GM21717 (cell line): ENCODE data around the gene SFTPA1.
"Not testable (repeated sequence)": the region's sequence is repeated elsewhere in the genome, so short reads cannot be mapped to it uniquely, and the experiment has no call there.

Experiments used
- ATAC-seq: cut with Tn5 transposase; IDR thresholded peaks from one replicate; pipeline ENCODE4 v1.9.1; 2021; ENCODE audit warnings: mild to moderate bottlenecking, moderate library complexity; ENCODE audit not compliant: unreplicated experiment

Gene SFTPA1

DNA sequence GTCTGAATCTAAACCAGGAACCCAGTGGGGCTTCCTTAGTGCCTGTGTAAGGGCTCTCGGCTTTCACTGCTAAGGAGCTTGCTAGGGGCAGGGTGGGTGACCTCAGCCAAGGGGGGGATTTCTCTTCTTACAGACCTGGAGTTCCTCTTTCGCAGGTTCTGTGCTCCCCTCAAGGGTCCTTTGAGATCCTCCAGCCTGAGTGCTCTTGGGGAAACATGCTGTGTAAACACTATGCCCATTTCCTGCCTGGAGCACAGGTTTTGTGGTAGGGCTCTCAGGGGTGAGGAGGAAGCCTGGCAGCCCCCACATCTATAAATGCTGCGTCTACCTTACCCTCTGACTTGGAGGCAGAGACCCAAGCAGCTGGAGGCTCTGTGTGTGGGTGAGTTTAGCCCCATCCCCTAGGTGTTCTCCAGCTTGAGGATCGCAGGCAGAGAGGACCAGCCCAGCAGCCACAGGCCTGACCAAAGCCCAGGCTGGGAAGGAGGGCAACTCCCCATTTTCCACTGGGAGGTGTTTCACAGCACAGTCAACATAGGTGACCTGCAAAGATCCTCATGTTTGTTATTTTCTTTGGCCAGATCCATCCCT, at the start of gene SFTPA1:
Gene SFTPA1 (plus strand): TSS at position 339 of the 591 bp plus-strand sequence. CDS start 887 bp downstream, outside the sequence.
- no peak for ATAC-seq

DNA sequence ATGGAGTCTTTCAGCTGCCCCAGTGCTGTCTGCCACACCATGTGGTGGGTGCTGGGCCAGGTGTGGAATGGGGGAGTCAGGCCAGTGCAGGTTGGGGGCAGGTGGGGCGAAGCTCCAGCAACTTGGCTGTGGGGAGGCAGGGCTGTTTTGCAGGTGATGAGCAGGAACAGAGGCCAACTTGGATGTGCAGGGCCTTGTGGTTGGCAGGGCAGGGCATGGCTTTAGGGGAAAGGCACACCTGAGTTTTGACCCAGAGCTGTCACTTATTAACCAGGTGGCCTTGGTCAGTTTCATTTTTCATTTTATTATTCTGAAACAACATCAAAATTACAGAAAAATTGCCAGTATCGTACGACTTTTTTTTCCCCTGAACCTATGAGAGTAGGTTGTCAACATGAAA, 49.5 kb upstream of the SFTPA1 start:
- no peak for ATAC-seq

DNA sequence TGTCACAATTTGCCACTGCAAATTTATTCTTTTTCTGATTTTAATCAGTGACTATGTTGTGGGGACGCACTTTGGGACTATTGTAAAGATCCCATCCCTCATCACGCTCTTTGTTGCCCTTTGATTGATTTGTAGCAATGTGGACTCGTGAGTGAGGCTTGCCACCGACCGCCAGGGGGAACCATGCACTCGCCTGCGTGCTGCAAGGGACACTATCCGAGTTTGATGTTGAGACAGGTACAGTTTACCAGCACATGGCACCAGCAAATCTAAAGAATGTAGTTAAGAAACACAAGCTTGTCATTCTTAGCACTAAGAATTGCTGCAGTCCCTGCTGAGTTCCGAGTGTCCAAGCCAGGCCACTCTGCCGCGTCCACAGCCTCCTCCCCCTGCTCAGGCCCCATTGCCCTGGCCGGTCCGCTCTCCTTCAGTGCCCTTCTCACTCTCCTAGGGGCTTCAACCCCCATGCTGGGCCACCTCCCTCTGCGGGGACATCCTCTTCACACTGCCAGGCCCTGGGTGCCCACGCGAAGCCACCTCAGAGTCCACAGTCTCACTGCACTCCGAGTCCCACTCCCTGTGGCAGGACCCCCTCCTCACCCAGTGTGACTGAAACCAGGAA, 48.5 kb upstream of the SFTPA1 start:
- ATAC-seq = peak; percentile 73

DNA sequence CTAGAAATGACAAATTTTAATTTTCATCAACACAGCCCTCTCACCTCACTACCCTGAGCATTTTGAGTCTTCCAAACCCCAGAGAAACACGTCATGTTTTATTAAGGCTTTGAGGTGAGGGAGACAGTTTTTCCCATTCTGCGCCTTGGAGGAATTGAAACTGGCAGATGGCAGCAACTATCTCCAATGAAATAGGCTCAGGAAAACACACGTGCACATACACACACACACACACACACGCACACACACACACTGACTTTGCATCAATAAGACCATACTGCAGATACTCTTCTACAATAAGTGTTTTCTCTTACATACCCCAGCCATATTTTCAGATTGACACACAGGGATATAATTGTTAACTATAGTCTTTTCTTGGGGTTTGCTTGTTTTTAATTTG, 47.3 kb upstream of the SFTPA1 start:
- ATAC-seq = no peak

DNA sequence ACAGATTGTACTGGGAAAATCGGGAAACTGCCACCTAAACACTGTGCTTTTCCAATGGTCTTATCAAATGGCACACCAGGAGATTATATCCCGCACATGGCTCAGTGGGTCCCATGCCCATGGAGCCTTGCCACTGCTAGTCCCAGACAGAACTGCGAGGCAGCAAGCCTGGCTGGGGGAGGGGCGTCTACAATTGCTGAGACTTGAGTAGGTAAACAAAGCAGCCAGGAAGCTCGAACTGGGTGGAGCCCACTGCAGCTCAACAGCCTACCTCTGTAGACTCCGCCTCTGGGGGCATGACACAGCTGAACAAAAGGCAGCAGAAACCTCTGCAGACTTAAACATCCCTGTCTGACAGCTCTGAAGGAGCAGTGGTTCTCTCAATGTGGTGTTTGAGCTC, 40.1 kb upstream of the SFTPA1 start:
- not testable (repeated sequence) for ATAC-seq

DNA sequence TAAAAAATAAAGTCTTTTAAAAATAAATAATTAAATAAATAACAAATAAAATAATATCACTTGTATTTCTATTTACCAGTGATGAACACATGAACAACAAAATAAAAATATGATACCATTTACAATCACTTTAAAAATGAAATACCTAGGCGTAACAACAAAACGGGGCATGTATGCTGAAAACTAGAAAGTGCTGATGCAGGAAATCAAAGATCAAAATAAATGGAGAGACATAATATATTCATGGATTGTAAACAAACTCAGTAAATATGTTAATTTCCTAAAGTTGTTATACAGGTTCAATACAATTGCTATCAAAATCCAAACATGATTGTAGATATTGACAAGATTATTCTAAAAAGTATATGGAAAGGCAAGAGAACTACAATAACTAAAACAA, 31.4 kb upstream of the SFTPA1 start:
- no peak for ATAC-seq

DNA sequence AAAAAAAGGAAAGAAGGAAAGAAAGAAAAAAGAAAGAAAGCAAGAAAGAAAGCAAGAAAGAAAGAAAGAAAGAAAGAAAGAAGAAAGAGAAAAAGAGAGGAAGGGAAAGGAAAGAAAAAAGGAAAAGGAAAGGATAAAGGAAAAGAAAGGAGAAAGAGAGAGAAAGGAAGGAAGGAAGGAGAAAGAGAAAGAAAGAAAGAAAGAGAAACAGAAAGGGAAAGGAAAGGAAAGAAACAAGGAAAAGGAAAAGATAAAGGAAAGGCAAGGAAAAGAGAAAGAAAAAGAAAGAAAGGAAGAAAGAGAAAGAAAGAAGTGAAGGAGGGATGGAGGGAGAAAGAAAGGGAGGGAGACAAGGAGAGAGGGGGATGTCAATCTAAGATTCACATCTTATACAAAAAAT, 29.7 kb upstream of the SFTPA1 start:
- no peak for ATAC-seq

DNA sequence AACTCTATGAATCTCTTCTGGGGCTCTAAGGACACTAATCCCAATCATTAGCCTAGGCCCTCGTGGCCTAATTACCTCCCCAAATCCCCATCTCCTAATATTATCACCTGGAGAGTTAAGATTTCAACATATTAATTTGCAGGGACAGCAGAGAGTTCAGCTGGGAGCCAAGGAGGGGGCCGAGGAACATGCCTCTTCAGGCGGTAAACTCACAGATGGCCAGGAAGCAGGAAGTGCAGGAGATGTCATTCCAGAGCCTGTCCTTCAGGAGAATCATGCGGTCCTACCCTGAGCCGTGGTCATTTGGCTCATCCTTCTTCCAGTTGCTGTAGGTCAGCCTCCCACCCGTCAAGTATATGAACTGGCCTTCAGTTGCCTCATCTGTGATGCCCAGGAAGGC, 28.6 kb upstream of the SFTPA1 start:
- no peak for ATAC-seq

DNA sequence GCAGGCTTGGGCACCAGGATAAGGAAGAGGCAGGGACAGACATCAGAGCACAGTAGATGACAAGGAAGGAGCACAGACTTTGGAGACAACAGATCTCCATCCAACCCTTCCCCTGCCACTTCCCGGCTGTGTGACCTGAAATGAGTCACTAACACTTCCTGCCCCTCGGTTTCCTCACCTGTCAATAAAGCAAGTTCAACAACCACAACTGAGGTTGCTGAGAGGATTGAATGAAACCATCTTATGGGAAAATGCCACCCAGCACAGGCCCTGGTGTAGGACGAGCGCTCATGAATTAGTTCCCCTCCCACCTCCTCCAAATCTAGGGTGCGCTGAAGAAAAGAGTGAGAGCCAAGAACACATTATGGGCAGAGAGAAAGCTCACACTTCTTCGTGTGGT, 27.8 kb upstream of the SFTPA1 start:
- ATAC-seq = not testable (repeated sequence)

DNA sequence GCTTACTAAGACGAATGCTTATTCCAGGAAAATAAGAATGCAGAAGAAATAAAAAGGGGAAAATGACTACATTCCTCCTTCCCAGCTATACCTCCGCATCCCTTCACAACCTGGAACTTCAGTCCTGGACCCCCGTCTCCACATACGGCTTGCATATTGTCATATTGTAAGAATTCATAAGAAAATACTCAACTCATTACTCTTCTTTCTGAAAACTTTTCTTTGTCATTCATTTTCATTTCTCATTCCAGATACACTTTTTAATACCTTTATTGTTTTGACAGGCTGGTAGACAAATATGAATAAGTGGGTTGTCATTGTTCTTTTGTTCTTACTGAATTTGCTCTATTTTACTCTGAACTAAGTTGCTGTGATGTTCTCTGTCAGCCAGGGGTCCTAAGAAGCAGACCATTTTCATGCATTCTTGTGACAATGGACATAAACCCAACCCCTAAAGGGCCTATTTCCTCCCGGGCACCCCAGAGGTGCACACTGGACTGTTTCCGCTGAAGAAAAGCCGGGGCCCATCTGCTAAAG, 27.2 kb upstream of the SFTPA1 start:
- ATAC-seq = no peak

DNA sequence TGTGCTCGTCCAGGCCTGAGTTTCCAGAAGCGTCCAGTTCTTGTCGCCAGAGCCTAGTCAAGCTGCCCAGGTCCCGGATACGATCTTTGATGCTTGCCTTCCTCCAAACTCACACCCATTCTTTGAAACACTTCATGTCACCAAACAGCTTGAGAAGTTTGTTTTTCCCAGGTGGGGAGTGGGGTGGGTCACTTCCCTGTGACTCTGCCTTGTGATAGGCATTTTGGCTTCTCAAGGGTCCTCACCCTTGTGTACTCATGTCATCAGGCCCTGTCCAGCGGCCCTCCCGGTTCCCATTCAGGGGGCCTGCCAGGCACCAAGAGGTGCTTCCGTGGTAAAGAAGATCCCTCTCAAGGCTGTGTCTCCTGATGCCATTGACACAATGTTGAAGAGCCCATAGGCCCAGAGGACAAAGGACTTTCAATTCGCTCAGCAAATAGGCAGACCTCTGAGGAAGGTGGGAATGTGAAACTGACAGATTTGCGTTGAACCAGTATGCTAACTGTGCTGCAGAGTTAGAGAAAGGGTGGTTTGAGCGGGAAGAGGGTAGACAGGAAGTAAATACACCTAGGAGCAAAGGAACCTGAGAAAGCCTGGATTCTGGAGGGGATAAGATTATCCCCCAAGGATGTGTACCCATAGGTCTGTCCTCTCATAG, 24.7 kb upstream of the SFTPA1 start:
- ATAC-seq = no peak

DNA sequence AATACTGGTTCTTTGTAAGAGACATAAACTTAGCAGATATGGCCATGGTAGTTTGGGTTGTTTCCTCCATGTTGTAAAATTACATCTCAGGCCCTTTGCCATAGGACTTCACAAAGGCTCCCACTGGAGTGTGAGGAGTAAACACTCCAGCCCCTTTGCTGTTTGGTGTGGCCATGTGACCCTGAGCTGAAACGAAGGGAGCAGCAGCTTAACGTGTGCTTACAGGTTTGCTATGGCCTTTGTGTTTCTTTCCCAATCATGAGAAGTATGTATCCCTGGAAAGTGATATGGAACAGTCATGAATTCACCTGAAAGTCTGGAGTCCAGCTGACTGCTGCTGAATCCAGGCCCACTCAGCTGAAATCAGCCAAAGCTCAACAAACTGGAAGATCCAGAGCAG, 23.8 kb upstream of the SFTPA1 start:
- ATAC-seq = no peak

DNA sequence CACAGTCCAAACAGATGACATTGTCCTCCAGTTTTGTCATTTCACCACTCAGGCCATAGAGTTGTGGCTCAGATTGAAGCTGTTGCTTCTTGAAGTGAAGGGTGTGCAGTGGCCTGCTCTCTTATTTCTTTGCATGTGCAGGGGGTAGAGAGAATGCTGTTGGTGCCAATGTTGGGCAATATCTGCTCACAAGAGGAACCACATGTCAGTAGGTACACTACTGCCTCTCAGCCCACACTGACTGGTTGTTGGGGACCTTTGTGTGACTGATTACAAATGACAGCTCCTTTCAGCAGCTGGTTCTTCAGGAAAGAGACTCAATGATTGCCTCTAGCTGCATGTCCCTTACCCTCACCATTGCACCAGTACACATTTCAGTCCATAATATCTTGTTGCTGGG, 21.9 kb upstream of the SFTPA1 start:
- no peak for ATAC-seq

DNA sequence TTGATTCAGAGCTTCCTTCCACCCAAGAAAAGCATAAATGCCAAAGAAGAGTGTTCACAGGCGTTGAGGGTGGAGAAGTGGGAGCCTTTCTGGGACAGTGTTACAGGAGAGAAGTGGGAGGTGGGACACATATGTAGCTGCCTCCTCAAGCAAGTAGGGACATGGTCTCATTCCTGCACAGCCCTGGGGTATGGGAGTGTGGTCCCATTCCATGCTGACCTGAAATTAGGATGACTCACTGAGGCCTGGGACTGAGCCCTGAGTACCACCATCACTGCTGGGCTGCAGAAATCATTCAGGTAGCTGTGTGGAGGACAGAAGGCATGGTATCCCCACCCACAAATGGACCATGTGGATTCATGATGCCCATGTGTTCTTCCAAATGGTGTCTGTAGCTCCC, 17.4 kb upstream of the SFTPA1 start:
- no peak for ATAC-seq

DNA sequence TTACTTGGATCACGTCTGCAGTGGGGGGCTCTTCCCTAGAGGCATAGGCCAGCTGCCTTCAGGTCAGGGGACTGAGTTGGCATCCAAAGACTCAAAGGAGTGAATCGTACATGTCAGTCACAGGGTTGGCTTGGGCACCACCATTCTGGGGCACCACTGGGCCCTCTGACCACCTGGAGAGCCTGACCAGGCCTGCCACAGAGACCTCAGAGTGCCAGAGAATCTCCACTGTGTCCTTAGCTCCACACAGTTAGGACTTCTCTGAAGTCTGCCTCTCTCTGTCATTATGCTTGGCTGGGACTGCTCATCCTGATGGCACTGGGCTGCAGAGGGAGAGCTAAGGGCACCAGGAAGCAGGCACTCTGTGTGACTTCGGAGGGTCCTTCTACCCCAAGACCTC, 16.2 kb upstream of the SFTPA1 start:
- not testable (repeated sequence) for ATAC-seq

DNA sequence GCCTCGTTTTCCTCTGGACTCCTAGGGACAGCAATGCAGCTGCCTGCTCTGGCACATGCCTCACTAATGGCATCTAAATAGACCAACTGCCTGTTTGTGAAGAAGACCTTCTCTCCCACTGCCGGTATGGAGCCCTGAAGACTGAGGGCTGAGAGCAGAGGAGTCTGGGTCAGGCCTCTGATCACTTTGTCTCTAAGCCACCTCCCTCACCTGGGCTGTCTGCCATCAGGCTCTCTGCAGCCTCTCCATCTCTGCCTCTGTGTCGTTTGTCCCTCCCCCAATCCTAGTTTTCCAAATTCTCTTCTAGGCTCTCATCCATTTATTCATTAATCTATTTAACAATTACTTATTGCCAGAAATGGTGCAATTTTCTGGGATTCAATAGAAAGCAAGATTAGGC, 15.2 kb upstream of the SFTPA1 start:
- no peak for ATAC-seq

DNA sequence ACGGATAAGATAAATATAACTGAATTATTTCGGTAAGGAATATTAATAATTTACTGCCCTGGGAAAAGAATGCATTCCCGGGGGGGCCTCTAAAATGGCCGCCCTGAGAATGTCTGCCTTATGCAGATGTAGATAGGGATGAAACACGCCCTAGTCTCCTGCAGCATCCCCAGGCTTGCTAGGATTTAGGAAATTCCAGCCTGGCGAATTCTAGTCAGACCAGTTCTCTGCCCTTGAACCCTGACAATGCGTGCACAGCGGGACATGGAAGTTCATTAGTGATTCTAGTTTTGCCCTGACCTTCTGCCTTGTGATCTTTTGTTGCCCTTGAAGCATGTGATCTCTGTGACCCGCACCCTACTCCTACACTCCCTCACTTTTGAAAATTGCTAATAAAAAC, 11.1 kb upstream of the SFTPA1 start:
- ATAC-seq = not testable (repeated sequence)

DNA sequence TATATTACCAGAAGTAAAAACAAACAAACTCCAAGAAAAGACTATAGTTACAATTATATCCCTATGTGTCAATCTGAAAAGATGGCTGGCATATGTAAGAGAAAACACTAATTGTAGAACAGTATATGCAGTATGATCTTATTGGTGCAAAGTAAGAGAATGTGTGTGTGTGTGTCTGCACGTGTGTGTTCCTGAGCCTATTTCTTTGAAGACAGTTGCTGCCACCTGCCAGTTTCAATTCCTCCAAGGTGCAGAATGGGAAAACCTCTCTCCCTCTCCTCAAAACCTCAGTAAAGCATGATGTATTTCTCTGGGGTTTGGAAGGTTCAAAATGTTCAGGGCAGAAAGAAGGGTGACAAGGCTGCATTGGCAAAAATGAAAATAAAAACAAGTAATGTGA, 8.8 kb upstream of the SFTPA1 start:
- ATAC-seq = no peak

DNA sequence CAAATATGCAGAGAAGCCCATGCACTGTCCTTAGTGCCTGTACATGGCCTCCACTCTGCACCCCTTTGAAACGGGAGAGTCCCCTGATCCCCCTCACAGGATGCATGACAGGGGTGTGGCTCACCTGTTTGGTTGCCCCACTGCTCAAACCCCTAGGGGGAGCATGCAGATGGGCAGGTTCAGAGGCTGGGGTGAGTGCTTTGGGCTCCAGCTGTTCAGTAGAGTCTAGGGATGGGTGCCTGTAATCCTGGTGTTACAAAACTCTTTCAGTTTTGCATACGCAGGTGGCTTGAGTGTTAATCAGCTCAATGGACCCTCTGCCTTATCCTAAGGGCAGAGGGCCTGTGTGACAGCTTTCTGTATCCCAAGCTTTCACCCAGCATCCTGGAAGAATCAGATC, 7.8 kb upstream of the SFTPA1 start:
- no peak for ATAC-seq

DNA sequence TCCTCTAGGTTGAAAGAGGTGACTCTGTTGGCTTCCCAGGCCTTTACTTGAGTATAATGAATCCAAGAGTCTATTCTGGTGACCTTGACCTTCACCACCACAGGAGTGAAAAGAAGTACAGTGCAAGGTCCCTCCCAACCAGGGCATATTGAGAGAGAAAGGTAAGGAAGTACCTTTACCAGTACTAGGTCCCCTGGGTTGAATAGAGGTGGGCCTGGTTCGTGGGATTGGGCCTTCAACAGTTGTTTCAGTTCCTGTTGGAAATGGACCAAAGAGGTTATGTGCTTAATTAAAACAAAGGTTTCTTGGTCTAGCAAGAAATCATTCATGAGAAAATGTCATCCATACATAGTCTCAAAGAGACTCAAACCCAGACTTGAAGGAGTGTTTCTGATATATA, 6.4 kb upstream of the SFTPA1 start:
- ATAC-seq = no peak

DNA sequence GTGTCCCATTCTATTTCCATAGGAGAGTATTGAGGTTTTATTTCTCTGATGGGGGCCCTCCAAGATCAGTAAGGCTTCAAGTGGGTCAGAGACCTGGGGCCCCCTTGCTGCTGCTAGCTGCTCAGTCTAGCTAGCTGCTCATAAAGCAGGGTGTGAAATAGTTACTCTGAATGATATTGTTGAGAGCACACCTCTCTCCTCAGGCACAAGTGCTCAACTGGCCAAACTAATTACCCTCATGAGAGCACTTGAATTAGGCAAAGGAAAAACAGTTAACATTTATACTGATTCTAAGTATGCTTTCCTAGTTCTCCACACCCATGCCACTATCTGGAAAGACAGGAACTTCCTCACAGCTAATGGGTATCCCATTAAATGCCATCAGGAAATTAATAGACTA, 5.4 kb upstream of the SFTPA1 start:
- no peak for ATAC-seq
